ENCODE measurements around the gene PPP1R13B.

- TF ChIP-seq POLR2A (IDR thresholded peaks at IDR 0.05; ENCODE audit: low read depth) (no peak), POLR2AphosphoS5 (IDR thresholded peaks at IDR 0.05) (no peak)
- TF ChIP-seq, protein P1, sequence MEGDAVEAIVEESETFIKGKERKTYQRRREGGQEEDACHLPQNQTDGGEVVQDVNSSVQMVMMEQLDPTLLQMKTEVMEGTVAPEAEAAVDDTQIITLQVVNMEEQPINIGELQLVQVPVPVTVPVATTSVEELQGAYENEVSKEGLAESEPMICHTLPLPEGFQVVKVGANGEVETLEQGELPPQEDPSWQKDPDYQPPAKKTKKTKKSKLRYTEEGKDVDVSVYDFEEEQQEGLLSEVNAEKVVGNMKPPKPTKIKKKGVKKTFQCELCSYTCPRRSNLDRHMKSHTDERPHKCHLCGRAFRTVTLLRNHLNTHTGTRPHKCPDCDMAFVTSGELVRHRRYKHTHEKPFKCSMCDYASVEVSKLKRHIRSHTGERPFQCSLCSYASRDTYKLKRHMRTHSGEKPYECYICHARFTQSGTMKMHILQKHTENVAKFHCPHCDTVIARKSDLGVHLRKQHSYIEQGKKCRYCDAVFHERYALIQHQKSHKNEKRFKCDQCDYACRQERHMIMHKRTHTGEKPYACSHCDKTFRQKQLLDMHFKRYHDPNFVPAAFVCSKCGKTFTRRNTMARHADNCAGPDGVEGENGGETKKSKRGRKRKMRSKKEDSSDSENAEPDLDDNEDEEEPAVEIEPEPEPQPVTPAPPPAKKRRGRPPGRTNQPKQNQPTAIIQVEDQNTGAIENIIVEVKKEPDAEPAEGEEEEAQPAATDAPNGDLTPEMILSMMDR (IDR thresholded peaks at IDR 0.05): no peak
Observed at GRCh38 chr14:103734081-103734888, 113.1 kb downstream of the PPP1R13B start.
